NB4 (cell line): Measurements from ENCODE around the gene MRC2.

Experiments
- DNase-seq: peaks from one replicate; pipeline ENCODE4 v3.0.0; 2010; ENCODE audit warnings: low read depth
- H3K4me3 ChIP-seq: one replicate; pipeline ENCODE4 v1.5.1; 2011; ENCODE audit warnings: mild to moderate bottlenecking, low read depth, low read length, moderate library complexity
- CTCF ChIP-seq: IDR thresholded peaks from one replicate; pipeline ENCODE4 v1.5.1; 2012; ENCODE audit warnings: low read depth, low read length
- MYC ChIP-seq: IDR thresholded peaks from 2 replicates; pipeline ENCODE4 v1.6.1; 2011; ENCODE audit warnings: low read depth, low read length
- POLR2A ChIP-seq: IDR thresholded peaks from 2 replicates; pipeline ENCODE4 v1.6.1; 2011; ENCODE audit warnings: mild to moderate bottlenecking; ENCODE audit not compliant: insufficient read length; ENCODE audit errors: extremely low read depth
- TF ChIP-seq, protein P1 (sequence below): IDR thresholded peaks from 2 replicates; pipeline ENCODE4 v1.6.1; 2011; ENCODE audit warnings: low read depth, low read length

The MRC2 gene

DNA sequence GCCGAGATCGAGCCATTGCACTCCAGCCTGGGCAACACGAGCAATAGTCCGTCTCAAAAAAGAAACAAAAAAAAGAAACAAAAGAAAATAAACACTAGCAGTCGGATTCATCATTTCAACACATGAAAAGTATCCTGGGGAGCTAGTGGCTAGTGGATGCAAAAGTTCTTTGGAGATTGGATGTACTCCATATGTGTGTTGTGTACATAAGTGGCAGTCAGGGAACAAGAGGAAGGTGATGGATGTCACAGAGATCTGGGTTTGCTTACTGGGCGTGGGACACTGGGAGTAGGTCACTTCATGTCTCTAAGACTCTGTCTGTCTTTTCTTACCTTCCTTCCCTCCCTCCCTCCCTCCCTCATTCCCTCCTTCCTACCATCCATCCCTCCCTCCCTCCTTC is 35.4 kb downstream of the MRC2 start:
- TF ChIP-seq MYC (no peak), CTCF (no peak), POLR2A (no peak)
- TF ChIP-seq, protein P1, sequence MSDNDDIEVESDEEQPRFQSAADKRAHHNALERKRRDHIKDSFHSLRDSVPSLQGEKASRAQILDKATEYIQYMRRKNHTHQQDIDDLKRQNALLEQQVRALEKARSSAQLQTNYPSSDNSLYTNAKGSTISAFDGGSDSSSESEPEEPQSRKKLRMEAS = no peak
- H3K4me3 ChIP-seq = no peak overlapping the region
- DNase-seq = no peak

GRCh38 chr17:62663304-62663703 is 35.8 kb downstream of the MRC2 start:
- DNase-seq = no peak
- no peak for TF ChIP-seq POLR2A
- TF ChIP-seq MYC = no peak
- TF ChIP-seq, protein P1 = no peak
- no peak for TF ChIP-seq CTCF
- no peak overlapping the region for H3K4me3 ChIP-seq

- TF ChIP-seq CTCF = no peak
- TF ChIP-seq, protein P1 = no peak
- TF ChIP-seq POLR2A = no peak
- TF ChIP-seq MYC = no peak
- no peak overlapping the region for H3K4me3 ChIP-seq
- no peak for DNase-seq
These were observed 37.1 kb downstream of the MRC2 start for GRCh38 chr17:62664336-62665120.

DNA sequence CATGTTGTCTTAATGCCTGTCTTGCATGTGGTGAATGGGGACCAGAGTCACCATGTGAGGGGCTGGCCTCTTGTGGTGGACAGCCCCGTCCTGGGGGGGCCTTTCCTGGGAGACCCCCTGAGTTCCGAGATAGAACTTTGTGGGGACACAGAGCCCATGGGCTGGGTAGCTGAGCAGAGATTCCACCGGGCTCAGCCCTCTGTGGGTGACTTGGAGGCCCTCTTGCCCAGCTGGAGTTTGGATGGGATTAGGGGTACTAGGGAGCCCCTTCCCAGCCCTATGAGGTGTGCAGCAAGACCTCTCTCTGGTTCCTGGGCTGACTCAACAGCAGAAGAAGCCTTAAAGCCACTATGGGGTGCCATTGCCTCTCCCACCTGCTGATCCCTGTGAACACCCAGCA is 38.1 kb downstream of the MRC2 start:
- TF ChIP-seq, protein P1 = no peak
- TF ChIP-seq CTCF (no peak), MYC (no peak), POLR2A (no peak)
- DNase-seq = no peak
- H3K4me3 ChIP-seq = no peak overlapping the region

DNA sequence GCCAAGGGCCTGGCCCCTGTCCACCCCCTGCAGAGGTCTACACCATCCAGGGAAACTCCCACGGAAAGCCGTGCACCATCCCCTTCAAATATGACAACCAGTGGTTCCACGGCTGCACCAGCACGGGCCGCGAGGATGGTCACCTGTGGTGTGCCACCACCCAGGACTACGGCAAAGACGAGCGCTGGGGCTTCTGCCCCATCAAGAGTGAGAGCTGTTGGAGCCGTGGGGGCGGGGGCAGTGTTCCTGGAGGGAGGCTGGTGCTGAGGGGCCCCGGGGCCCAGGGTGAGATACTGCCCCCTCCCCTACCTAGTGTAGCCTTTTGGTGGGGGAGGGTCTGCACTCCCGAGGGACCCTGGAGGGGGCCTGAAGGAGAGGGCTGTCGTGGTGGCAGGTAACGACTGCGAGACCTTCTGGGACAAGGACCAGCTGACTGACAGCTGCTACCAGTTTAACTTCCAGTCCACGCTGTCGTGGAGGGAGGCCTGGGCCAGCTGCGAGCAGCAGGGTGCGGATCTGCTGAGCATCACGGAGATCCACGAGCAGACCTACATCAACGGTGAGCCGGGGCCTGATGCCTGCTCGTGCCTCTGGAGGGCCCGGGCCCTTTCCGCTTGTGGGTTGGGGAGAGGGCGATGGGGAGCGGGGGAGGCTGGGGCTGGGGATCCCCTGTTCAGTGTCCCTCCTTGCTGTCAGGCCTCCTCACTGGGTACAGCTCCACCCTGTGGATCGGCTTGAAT is 38.8 kb downstream of the MRC2 start:
- no peak for DNase-seq
- no peak overlapping the region for H3K4me3 ChIP-seq
- no peak for TF ChIP-seq POLR2A
- no peak for TF ChIP-seq MYC
- no peak for TF ChIP-seq CTCF
- TF ChIP-seq, protein P1 = no peak
